Measurements from ENCODE around the gene IL18RAP.

The IL18RAP gene

DNA sequence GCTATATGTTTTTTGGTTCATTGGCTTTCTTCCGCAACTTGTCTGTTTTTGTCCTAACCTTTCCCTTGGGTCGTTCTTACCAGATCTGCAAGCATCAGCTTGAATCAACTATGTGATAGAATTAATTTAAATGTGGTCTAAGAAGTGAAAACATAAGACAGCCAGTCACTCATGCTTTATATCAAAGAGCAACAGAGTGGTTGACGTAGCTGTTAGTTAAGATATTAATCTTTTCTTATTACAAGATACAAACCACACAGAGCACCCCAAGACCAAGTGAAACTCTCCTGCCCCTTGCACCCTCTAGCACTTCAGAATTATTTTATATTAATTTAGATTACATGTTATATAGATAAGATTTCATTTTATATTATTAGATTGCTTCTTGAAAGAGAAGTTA is 15.2 kb downstream of the IL18RAP start:
- H3K9ac ChIP-seq: no peak overlapping the region
- no peaks in the 10 kb centered on the region for H3K4me1 ChIP-seq (ENCODE audit: low read depth, poor library complexity, severe bottlenecking)
- H3K79me2 ChIP-seq (ENCODE audit: insufficient read depth, low read depth): no peaks in the 10 kb centered on the region
- no peaks in the 10 kb centered on the region for H3K36me3 ChIP-seq (ENCODE audit: insufficient read depth)
- H3K27ac ChIP-seq: no peak overlapping the region
- H3K4me2 ChIP-seq: no peak overlapping the region
- no peaks in the 10 kb centered on the region for H4K20me1 ChIP-seq (ENCODE audit: insufficient read depth)
- H2AFZ ChIP-seq (ENCODE audit: low read depth): no peak overlapping the region
- H3K27me3 ChIP-seq (ENCODE audit: insufficient read depth, low read depth): no peaks in the 10 kb centered on the region
- H3K4me3 ChIP-seq (IDR thresholded peaks at IDR 0.05; ENCODE audit: insufficient read depth, low read depth, low read length): no peak overlapping the region
- TF ChIP-seq, protein P1, sequence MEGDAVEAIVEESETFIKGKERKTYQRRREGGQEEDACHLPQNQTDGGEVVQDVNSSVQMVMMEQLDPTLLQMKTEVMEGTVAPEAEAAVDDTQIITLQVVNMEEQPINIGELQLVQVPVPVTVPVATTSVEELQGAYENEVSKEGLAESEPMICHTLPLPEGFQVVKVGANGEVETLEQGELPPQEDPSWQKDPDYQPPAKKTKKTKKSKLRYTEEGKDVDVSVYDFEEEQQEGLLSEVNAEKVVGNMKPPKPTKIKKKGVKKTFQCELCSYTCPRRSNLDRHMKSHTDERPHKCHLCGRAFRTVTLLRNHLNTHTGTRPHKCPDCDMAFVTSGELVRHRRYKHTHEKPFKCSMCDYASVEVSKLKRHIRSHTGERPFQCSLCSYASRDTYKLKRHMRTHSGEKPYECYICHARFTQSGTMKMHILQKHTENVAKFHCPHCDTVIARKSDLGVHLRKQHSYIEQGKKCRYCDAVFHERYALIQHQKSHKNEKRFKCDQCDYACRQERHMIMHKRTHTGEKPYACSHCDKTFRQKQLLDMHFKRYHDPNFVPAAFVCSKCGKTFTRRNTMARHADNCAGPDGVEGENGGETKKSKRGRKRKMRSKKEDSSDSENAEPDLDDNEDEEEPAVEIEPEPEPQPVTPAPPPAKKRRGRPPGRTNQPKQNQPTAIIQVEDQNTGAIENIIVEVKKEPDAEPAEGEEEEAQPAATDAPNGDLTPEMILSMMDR (conservative IDR thresholded peaks at IDR 0.05; ENCODE audit: low read depth, low read length): no peak

DNA sequence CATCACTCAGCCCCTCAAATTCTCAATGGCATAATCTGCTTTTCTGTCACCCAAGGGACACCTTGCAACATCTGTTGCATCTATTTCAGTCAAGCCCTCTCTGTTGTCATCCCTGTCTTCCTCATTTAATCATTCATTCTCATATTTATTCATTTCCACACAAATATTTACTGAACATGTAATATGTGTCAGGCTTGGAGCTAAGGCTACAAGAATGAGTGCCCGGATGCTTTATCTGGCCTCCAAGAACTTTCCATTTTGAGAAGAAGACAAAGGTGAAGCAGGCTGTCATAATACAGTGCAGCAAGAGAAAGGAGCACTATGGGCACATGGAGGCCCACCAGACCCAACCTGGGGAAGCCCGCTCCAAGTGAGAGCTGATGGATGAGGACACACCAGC is 15.6 kb downstream of the IL18RAP start:
- Histone ChIP-seq H2AFZ (ENCODE audit: low read depth) (no peak overlapping the region), H3K36me3 (ENCODE audit: insufficient read depth) (no peaks in the 10 kb centered on the region)

DNA sequence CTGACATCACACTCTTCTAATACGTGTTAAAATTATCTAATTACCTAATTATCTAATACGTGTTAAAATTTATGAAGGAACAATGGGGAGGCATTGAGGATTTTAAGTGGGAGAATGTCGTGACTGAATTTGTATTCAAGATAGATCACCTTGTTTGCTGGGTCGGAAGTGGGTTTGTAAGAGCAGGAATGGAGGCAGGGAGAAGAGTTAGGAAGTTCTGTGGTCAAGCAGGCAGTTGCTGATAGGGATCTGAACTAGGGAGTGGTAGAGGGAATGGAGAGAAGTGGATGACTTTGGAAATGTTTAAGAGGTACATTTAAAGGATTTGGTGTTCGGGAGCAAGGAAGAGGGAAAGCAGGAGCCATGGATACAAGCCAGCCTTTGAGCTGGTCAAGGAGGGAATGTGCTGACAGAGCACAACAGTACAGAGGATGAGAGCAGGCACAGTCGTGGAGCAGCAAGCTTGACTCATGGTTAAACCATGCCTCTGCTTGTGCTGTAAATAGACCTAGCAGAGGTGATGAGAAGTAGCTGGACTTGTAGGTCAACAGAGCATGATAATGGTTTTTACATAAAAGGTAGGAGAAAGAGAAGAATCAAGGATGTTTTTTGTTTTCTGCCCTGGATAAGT is 16.2 kb downstream of the IL18RAP start:
- Histone ChIP-seq H2AFZ (ENCODE audit: low read depth) (no peak overlapping the region), H3K36me3 (ENCODE audit: insufficient read depth) (no peaks in the 10 kb centered on the region), H3K27ac (no peak overlapping the region), H3K79me2 (ENCODE audit: insufficient read depth, low read depth) (no peaks in the 10 kb centered on the region), H3K4me2 (no peak overlapping the region), H3K4me1 (ENCODE audit: low read depth, poor library complexity, severe bottlenecking) (no peaks in the 10 kb centered on the region), H3K9ac (no peak overlapping the region), H3K4me3 (IDR thresholded peaks at IDR 0.05; ENCODE audit: insufficient read depth, low read depth, low read length) (no peak overlapping the region), H4K20me1 (ENCODE audit: insufficient read depth) (no peaks in the 10 kb centered on the region), H3K27me3 (ENCODE audit: insufficient read depth, low read depth) (no peaks in the 10 kb centered on the region)
- TF ChIP-seq, protein P1 (conservative IDR thresholded peaks at IDR 0.05; ENCODE audit: low read depth, low read length): no peak

More for the DNA sequence above, 15.6 kb downstream of the IL18RAP start:
- Histone ChIP-seq H3K4me3 (IDR thresholded peaks at IDR 0.05; ENCODE audit: insufficient read depth, low read depth, low read length) (no peak overlapping the region), H3K79me2 (ENCODE audit: insufficient read depth, low read depth) (no peaks in the 10 kb centered on the region), H4K20me1 (ENCODE audit: insufficient read depth) (no peaks in the 10 kb centered on the region), H3K27ac (no peak overlapping the region), H3K27me3 (ENCODE audit: insufficient read depth, low read depth) (no peaks in the 10 kb centered on the region), H3K9ac (no peak overlapping the region), H3K4me2 (no peak overlapping the region), H3K4me1 (ENCODE audit: low read depth, poor library complexity, severe bottlenecking) (no peaks in the 10 kb centered on the region)
- TF ChIP-seq, protein P1 (conservative IDR thresholded peaks at IDR 0.05; ENCODE audit: low read depth, low read length): no peak

DNA sequence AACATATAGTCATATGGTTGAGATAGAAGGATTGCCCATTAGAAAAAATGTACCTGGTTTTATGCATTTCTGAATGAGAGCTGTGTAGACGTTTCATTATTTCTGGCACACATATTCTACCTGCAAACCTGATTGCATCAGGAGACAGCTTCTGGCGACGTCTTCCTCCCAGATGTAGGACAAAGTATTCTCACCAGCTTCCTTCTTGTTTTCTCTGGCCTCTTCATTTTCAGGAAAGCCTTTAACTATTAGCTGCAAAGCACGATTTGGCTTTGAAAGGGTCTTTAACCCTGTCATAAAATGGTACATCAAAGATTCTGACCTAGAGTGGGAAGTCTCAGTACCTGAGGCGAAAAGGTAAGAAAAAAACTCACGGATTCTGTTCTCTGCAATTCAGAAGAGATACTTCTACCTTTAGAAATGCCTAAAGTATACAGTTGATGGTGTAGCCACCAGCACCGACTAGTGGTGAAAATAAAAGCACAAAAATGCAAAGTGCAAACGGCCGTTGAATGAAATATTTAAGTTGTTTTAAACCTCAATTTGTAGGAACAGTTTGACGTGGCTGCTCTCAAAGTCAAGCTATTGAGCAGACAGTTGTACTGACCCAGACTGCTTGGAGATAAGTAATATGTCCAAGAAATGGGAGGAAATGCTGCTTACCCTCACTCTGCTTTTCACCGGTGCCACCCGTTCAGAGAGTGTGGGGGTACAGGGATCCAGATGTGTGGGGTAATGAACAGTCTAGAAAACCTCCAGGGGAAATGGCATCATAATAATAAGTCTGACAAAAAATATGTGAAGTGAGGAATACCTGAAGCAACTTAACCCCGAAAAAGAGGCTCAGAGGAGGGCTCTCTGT is 20.2 kb downstream of the IL18RAP start:
- TF ChIP-seq, protein P1 (conservative IDR thresholded peaks at IDR 0.05; ENCODE audit: low read depth, low read length): peak; percentile 63
- no peaks in the 10 kb centered on the region for H3K4me1 ChIP-seq (ENCODE audit: low read depth, poor library complexity, severe bottlenecking)
- no peak overlapping the region for H3K27ac ChIP-seq
- H3K4me2 ChIP-seq: no peak overlapping the region
- H3K9ac ChIP-seq: no peak overlapping the region
- no peaks in the 10 kb centered on the region for H4K20me1 ChIP-seq (ENCODE audit: insufficient read depth)
- no peaks in the 10 kb centered on the region for H3K27me3 ChIP-seq (ENCODE audit: insufficient read depth, low read depth)
- no peaks in the 10 kb centered on the region for H3K36me3 ChIP-seq (ENCODE audit: insufficient read depth)
- no peak overlapping the region for H2AFZ ChIP-seq (ENCODE audit: low read depth)
- no peak overlapping the region for H3K4me3 ChIP-seq (IDR thresholded peaks at IDR 0.05; ENCODE audit: insufficient read depth, low read depth, low read length)
- no peaks in the 10 kb centered on the region for H3K79me2 ChIP-seq (ENCODE audit: insufficient read depth, low read depth)

Measured in KMS-11 (cell line).